SH-SY5Y (cell line): ENCODE measurements around the gene TFF3.

Experiments used
- GATA2 ChIP-seq: IDR thresholded peaks from 2 replicates; pipeline ENCODE4 v1.6.1; 2011; ENCODE audit warnings: mild to moderate bottlenecking, low read depth, low read length
- GATA3 ChIP-seq: IDR thresholded peaks from 2 replicates; pipeline ENCODE4 v1.6.1; 2011; ENCODE audit warnings: low read depth, mild to moderate bottlenecking, low read length, moderate library complexity

DNA sequence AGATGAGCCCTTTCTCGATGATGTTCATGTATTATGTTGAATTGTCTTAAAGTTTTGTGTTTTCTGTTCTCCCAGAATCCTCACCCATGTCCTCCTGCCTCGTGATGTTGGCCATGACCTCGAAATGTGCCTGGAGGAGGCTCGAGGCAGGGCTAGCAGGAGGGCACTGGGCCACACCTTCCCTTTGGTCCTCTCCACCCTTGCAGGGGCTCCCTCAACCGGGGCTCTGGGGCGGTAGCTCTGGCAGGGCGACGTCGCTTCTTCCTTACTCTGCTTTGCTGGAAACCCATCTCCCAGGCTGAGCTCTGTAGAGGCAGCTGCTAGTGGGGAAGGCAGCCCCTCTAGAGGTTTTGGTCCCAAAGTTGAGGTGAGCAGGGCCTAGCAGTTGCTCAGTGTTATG lies 14.3 kb downstream of the TFF3 start:
- no peak for TF ChIP-seq GATA2
- no peak for TF ChIP-seq GATA3
